Activated T-helper 1 cell treated with anti-CD3 and anti-CD28 coated beads, Interleukin-2, amount 50 U/mL, for 16 hours (primary cell): ENCODE data around the gene BBS4.

Experiments
- DNase-seq, 2 donors: peaks; one replicate each; pipeline ENCODE4 v3.0.0-alpha.2; 2020; ENCODE audit warnings: low read depth in 1 of 2, low spot score in 1 of 2

The BBS4 gene

DNA sequence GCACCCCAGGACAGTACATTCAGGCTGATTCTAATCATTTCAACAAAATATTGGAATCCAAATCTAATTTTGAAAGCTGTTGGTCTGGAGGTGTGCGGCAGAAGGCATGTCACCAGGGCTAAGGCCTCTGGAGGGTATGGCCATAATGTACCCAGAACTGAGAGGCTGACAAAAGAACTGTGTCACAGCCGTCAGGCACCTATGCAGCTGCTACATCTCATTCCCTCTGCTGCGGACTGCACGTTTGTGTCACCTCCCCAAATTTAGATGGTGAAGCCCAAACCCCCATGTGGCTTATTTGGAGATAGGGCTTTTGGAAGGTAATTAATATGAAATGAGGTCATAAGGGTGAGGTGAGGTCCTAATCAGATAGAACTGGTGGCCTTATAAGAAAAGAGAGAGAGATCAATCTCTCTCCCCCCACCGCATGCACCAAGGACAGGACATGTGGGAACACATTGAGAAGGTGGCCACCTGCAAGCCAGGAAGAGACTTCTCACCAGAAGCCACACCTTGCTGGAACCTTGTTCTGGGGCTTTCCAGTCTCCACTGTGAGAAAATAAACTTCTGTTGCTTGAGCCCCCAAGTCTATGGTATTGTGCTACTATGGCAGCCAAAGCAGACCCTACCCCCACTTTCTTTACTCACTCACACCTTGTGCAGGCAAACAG, 74.7 kb downstream of the BBS4 start:
- DNase-seq = no peak

DNA sequence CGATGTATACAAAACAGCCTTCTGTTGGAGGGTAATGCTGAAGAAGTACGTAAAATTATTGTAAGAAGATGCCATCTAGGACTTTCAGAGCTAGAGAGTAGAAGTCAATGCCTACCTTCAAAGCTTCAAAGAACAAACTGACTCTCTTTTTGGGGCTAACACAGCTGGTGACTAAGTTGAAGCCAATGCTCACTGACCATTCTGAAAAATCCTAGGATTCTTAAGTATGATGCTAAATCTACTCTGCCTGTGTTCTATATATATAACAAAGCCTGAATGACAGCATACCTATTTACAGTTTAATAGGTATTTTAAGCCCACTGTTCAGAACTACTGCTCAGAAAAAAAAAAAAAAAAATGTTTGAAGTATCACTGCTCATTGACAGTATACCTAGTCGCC, 78.6 kb downstream of the BBS4 start:
- DNase-seq = no peak

DNA sequence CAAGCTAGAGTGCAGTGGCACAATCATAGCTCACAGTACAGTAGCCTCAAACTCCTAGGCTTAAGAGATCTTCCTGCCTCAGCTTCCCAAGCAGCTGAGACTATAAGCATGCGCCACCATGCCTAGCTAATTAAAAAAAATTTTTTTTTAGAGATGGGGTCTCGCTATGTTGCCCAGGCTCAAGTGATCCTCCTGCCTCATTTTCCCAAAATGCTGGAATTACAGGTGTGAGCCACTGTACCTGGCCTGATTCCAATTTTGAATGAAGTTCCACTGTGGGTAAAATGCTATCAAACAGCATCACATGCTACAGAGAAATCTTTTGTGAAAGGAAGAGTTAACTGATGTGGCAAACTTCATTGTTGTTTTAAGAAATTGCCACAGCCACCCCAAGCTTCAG, 80.0 kb downstream of the BBS4 start:
- no peak for DNase-seq

DNA sequence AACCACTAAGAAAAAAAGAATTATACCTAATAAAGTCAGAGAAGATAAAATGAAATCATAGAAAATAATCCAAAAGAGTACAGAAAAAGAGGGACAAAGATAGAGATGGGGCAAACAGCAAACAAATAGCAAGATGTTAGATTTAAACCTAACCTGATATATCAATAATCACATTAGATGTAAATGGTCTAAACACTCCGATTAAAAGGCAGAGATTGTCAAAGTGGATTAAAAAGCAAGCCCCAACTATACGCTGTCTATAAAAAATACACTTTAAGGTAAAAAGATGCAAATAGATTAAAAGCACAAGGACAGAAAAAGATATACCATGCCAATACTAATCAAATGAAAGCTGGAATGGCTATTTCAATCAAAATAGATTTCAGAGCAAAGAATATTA, 80.8 kb downstream of the BBS4 start:
- no peak for DNase-seq

DNA sequence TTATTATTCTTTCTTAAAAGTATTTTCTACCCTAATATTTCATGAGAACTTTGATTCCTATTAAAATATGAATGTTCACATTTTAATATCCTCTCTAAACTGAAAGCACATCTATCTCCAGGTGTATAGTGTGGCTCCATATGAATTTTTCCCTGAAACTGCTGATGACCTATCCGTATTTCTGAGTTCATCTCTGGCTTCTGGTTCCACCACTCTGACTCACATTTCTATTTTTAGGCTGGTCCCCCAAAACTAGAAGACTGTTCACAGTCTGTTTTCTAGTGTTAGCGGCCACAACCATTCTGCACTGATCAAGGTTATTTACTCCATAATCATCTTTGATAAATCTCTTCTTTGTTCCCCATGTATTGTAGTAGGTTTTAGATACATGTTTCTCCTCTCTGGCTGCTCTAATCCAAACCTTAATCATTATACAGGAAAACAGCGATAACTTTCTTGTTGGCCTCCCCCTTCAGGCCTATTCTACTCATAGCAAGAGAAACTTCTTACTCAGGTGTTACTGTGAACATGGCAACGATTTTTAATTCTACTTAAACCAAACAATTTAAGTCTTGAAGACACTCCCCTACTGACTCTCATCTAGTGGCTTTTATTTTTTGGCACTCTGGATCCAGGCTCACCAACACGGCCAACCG, 84.8 kb downstream of the BBS4 start:
- no peak for DNase-seq

DNA sequence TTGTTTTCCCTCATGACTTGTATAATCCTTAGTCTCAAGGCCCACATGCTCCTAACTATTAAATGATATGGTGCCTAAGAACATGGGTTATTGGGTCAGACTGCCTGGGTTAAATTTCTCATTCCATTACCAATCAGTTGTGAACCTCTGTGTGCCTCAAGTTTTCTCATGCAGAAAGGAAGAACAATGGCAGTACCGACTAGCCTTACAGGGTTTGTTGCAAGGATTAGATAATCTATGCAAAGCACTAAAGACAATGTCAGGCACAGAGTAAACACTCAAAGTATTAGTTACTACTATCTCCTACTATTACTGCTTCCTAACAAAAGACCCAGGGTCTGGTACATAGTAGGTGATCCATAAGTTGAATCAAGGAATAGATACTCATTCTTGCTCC, 85.3 kb downstream of the BBS4 start:
- no peak for DNase-seq

DNA sequence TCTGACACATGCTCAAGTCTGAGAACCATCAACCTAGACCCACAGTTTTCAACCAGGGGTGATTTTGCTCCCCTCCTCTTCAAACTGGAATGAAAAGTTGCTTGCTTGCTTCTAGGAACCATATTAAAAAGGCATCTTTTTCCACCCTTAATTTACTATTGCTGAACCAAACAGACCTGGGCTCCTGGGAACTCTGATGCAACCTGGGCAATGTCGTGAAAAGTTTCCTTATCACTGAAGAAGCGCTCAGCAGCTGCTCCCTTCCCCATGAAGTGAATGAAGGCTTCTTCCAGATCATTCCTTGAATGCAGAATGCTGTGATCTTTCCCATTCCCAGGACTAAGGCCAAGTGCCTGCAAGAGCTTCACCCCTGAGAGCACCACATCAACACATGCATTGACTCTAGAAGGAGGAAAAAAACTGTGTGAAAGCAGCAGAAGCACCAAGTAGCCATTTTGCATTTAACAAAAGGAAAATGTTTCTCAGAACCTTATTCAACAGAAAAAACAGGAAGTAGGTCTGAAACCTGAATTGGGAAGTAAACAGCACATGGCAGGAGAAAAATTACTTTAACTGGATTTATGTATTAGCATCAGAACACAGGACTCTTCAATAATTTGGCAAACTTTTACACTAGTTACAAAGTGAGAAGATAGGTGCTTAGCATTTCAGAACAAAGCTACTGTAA, 88.8 kb downstream of the BBS4 start:
- no peak for DNase-seq

DNA sequence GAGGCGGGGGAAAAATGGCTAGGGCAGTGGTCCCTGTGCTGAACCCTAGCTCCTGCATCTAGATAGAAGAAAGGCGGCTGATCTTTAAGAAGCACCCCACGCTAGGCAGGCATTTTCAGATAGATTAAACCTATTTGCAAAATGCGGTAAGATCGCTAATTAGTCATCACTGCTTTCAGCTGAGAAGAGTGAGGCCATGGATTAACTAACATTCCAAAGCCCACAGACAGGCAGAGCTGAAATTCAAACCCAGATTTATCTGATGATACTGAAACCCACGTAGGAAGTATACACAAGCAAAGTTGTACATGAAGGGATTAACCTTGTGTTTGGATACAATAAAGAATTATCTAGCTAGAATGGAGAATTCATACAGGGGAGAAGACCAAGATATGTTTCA, 92.8 kb downstream of the BBS4 start:
- DNase-seq = no peak

DNA sequence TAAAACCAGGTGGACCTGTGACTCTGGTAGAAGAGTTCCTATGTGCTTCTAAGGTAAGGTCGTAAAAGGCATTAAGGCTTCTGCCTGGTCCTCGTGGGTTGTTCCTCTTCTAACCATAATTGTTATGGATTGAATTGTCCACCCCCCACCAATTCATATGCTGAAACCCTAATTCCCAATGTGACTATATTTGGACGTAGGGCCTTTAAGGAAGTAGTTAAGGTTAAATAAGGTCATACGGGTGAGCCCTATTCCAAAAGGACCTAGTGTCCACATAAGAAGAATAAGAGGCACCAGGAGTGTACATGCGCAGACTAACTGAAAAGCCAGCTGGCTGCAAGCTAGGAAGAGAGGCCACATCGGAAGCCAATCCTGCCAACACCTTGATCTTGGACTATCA, 95.6 kb downstream of the BBS4 start:
- no peak for DNase-seq

DNA sequence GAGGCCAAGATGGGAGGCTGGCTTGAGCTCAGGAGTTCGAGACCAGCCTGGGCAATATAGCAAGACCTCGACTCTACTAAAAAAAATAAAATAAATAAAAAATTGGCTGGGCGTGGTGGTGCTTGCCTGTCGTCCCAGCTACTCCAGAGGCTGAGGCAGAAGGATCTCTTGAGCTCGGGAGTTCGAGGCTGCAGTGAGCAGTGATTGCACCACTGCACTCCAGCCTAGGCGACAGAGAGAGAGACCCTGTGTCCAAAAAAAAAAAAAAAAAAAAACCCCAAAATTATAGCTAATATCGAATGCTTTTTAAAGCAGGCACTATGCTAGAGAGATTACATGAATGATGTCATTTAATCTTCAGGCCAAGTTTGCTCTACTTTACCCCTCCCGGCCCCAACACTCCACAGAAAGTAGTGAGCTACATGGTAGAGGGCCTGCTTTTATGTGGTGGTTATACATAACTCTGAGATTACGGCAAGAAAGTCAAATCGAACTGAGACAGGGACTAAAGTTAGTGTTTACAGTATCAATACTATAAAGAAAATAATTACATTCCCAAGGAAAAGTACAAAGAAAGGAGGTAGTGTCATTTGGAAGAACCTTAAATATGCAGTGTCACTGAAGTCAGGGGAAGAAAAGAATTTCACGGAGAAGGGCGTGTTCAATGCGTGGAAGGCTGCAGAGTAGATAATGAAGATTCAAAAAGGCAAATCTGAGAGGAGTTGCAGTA, 96.4 kb downstream of the BBS4 start:
- no peak for DNase-seq

DNA sequence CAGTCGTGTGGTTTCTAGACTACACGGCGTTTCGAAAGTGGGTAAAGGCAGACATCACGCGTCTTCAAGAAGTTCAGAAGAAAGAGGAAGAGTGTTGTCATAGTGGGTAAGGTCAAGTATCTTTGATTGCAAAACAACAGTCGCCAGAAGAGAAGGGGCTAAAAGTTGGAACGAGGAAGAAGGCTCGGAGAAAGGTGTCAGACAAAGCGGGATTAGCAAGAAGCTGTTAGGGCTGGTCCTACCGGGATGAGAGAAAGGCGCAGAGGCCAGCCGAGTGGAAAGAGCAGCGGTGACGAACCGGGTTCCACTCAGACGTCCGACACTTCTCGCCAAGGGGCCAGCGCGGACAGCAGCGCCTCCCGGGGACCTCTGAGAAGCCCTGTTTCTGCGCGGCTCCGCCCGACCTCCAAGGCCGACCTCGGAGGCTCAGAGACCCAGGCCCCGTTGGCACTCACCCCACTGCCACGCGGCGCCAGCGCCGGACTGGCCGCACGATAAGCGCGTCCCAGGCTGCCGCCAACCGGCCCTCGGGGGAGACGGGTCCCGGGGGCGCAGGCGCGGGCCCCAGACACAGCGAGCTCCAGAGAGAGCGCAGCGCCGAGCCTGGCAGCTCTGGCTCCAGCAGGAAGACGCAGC, 97.1 kb downstream of the BBS4 start:
- DNase-seq = no peak

DNA sequence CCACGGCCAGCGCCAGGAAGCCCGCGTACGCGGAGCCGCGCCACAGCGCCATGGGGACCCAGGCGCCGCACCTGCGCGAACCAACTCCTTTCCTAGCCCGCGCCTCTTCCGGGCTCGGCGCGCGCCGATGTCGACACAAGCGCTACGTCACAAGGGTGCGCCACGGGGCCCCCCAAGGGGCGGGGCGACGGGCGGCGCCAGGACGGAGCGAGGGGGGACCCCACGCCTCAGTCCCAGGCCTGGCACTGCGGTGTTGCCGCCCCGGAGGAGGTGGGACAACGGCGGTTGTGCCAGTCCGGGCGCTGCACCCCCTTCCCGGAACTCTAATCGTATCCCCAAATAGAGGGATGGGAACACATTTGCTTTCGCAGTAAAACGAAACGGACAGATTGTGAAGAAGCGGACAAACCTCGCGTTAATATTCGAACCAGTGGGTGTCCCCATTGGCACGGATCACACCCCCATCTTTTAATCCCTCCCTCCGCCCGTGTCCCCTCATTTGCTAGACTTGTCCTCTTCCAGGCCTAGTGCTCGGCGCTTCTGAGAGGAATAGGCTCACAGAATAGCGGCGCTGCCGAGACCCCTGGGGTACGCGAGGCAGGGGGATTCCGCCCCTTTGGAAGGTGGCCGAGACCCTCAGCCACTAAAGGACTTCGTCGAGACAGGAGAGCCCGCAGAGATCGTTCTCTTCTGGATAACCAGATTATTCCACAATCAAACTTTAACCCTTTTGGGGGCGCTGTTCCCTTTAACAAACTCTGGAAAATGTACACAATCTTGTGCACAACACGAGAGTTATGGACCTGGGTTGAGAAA, 97.8 kb downstream of the BBS4 start, which contains the start of gene ADPGK:
ADPGK (minus strand) TSS at position 119 of the 816 bp plus-strand sequence; CDS start at position 52, 67 bp downstream.
- peak; percentile 92 to 96 for DNase-seq

DNA sequence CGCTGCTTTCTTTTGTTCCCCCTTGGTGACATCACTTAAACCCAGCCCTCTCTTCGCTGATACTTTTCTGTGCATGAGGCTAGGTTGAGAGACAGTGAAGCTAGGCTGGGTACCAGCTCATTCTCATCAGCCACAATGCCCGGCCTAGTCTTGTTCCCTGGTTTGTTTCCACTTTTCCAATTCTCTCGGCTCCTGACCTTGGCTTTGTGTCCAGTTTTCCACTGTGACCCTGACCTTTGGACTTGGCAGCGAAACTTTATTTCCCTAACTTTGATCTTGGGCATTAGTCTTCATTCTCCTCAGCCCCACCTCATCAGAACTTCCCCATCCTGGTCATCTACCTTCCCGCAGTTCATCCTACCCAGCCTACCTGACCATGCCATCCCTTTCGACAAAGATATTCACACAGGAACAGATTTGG, 98.5 kb downstream of the BBS4 start:
- no peak for DNase-seq

DNA sequence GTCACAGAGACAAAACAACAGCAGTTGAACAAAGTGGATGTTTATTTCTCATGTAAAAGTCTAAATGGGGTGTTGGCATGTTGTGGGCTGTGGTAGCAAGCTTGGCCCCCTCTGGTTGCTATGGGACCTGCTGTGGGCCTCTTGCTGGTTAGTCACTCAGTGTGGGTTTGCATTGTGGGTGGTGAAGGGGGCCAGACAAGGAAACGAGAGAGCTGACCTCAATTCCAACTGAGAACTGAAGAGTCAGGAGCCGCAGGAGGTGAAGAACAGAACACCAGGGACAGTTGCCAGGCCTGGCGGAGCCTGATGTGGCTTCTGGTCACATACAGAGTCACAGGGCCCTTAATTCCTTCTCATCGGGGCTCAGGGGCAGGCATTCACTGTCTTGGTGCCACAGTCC, 99.4 kb downstream of the BBS4 start:
- no peak for DNase-seq

DNA sequence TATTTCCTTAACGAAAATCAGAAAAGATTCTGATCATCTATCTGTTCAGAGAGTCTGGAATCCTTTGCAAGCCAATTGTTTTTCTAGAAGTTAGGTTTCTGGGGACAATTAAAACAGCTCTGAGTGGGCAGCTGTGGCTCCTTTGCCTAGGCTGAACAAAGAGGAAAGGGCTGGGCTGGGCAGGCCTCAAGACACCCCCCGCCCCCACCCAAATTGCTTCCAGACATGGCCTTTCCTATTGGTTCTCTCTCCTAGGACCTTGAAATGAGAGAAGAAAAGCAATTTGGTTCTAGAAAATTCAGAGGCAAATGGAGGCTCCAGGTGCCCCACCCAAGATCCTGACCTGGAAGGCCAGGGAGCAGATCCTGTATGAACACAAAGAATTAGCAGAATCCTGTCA, 99.8 kb downstream of the BBS4 start:
- no peak for DNase-seq

DNA sequence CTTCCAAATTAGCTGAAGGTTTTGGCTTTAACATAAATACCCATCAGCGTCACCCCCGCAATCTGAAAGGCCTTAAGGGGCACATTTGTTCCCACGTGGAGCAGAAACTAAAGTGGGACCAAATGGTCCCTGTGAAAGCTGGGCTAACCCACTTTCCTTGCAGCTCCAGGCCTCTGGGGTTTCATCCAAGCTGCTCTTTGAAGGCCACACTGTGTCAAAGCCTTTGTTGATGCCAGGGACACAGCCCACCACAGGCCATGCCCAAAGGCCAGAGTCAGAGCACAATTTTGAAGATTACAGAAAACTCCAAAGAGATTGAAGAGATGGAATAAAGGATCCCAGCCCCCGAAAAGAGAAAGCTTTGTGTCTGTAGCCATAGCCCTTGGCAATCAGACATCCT, 100.2 kb downstream of the BBS4 start:
- no peak for DNase-seq

DNA sequence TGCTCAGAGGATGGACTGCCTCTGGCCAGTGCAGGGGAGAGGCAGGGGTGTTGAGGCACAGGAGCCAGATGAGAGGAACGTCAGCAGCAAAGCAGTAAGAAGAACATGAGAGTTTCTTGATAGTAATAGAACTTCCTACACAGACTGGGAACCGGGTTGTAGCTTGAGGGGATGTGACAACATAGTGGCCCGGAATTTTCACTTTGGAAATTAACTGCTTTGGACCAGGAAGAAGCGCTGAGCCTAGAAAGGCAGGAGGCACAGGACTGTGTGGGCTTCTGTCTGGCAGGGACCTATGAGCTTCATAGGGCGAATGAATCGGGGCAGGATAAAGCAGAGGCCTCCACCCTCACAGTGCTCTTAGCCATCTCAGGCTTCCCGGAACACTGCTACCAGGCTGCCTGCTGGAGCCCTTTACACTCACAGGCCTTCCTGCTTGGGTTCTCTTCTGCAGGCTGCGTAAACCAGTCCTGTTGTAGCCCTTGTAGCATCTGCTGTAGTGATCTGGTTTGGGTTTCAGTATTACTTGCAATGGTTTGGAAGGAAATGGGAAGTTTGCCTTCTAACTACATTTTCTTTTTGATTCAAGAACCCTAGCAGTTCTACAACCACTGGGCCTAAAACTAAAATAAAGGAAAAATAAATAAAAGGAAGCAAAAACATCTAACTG, 100.8 kb downstream of the BBS4 start:
- DNase-seq = no peak

DNA sequence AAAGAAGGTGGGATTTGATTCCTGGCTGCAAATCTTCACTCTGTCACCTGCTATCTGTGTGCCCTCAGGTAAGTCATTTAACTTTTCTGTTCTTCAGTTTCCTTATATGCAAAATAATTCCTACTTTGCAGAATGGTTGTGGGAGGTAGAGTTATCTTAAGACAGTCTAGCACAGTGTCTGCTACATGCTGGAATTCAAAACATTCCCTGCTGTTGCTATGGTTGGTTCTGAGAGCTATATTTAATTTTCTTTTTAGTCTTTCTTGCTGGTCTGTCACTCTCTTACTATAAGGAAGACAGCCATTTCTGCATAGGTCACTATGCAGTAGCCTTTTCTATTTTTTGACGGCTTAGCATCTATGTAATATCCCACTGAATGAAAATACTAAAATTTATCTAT, 101.5 kb downstream of the BBS4 start:
- DNase-seq = no peak
